Astrocyte of the spinal cord (primary cell): ENCODE results near the gene NDUFB10.

Source experiments
- DNase-seq: peaks from one replicate; pipeline ENCODE4 v3.0.0; 2011; ENCODE audit warnings: low read depth, low spot score
- H3K4me3 ChIP-seq: 2 replicates; pipeline ENCODE4 v1.5.1; 2011; ENCODE audit warnings: low read depth, mild to moderate bottlenecking, low read length, moderate library complexity
- in situ Hi-C: cut with HindIII; loops from 2 replicates; pipeline ENCODE4 v1.10.0; 2017; ENCODE audit warnings: low sequenced_read_pairs
- TF ChIP-seq, protein P1 (sequence below): IDR thresholded peaks from 2 replicates; pipeline ENCODE4 v1.5.1; 2012; ENCODE audit warnings: low read depth, mild to moderate bottlenecking, low read length, inconsistent platforms

Gene NDUFB10

DNA sequence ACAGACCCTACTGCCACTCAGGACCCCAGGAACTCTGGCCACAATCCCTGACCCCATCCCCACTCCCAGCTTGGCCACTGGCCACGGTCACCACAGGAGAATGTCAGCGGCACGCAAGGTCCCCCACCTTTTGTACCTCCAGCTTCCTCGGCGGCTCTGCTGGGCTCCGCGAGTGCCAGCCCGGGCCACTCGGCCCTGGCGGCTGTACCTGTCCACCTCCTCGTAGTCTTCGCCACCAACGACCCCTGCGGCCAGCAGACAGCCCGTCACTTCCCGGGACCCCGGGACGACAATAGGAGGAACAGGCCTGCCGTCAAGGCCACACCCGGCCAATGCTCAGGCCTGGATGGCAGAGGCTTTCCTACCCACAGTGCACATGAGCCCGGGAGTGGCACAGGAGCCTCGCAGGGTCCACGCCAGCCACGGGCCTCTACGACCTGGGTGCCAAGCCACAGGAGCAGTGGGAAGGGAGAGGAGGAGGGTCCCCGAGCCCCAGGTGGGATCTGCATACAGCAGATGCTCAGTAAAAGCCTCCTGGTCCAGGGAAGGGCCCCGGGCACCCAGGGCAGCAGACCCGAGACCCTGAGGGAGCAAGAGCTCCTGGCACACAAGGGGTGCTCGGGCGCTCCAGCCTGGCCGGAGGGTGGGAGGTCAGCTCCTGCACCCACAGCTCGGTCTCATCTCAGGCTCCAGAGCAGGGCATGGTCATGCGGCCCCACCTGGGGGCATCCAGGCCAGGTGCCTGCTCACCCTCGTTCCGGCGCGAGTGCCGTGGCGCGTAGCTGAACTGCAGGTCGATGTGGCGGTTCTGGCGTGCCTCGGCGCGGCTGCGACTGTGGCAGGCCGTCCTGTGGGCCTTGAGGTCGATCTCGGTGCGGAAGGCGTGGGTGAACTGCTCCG, 42.4 kb downstream of the NDUFB10 start:
- DNase-seq, result no peak
- TF ChIP-seq, protein P1, sequence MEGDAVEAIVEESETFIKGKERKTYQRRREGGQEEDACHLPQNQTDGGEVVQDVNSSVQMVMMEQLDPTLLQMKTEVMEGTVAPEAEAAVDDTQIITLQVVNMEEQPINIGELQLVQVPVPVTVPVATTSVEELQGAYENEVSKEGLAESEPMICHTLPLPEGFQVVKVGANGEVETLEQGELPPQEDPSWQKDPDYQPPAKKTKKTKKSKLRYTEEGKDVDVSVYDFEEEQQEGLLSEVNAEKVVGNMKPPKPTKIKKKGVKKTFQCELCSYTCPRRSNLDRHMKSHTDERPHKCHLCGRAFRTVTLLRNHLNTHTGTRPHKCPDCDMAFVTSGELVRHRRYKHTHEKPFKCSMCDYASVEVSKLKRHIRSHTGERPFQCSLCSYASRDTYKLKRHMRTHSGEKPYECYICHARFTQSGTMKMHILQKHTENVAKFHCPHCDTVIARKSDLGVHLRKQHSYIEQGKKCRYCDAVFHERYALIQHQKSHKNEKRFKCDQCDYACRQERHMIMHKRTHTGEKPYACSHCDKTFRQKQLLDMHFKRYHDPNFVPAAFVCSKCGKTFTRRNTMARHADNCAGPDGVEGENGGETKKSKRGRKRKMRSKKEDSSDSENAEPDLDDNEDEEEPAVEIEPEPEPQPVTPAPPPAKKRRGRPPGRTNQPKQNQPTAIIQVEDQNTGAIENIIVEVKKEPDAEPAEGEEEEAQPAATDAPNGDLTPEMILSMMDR, result no peak
- in situ Hi-C loops, result no loop called here
- H3K4me3 ChIP-seq, result no peak overlapping the region

DNA sequence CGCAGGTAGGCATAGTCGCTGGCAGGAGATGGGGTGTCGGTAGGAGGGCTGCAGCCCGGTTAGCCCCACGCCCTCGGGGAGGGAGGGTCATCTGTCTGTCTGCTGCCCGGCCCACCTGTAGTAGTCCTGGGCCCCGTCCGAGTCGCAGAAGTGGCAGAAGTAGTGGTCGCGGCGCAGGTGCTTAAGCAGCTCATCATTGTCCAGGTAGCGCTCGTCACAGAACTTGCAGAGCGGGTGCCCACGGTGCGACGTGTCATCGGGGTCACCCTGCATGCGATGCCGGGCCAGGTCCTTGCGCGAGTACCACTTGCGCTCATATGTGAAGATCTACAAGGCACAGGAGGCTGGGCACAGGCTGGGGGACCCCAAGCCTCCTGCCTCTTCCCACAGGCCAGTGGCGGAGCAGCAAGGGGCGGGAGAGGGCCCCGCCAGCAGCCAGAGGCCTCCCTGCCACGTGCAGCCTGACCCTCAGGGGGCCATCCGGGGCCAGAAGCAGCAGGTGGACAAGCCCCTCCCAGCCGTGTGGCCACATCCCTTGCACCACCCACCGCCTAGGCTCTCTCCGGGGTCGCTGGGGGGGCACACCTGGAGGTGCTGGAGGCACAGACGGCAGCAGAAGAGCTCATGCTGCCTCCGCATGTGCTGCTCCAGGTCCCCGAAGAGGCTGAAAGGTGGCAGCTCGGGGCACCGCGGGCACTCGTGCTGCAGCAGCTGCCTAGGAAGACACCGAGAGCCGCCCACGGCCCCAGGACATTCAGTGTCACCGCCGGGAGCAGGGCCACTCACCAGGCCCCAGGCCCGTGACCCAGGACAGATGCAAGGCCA, 43.3 kb downstream of the NDUFB10 start:
- TF ChIP-seq, protein P1, result no peak
- DNase-seq, result no peak
- in situ Hi-C loops, result no loop called here
- no peak overlapping the region for H3K4me3 ChIP-seq

DNA sequence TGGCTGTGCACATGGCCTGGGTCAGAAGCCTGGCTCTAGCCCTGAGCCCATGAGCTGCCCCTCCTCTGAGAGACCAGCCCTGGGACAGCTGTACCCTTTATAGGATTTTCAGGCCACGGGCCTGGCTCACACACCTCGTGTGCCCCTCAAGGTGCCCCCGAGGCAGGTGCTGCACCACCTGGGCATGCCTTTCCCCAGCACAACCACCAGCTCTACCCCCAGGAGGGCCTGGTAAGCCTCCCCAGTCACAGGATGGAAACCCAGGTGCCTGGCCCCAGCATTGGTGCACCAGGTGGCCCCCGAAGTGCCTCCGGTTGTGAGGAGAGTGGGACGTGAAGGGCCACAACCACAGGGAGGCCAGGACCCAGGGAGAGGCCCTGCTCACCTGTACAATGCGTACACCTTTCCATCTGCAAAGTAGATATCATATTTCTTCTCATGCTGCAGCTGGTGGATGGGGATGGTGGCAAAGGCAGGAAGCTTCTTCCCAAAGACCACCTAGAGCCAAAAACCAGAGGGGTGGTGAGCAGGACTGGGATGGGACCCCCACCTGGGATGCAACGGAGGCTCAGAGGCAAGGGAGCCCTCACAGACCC, 44.0 kb downstream of the NDUFB10 start:
- in situ Hi-C loops, result no loop called here
- TF ChIP-seq, protein P1, result no peak
- DNase-seq, result no peak
- no peak overlapping the region for H3K4me3 ChIP-seq

DNA sequence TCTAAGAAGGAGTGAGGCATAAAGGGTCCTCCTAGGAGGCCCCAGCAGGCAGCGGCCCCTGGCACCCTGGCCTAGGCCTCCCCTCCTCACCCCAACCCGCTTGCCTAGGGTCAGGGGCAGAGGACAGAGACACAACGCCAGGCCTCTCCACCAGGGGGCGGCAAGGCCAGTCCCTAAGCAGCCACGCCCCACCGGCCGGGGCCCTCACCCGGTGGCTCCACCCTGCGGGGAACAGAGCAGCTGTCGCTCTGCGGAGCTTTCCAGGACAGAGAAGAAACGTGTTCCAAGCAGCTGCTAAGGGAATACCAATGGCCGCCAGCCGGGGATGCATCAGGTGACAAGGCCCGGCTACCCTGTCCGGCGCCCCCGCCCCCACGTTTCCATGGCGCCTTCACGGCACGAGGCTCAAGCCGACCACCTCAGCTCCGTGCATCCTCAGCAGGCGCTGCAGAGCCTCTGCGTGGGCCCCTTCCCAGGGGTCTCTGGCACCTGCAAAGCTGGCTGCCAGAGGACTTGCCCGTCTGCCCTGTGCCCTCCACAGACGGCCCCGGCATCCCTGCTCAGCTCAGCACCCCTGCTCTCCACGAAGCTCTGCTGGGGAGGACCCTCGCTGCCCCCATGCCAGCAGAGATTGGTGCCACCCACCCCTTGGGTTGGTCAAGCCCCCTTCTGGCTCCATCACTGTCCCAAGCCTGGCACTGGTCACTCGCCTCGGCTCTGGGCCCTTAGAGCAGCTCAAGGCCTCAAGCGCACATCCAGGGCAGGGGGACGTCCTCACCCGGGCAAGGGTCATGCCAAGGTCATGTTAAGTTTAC, 44.7 kb downstream of the NDUFB10 start:
- DNase-seq, result peak; percentile 81
- no peak overlapping the region for H3K4me3 ChIP-seq
- TF ChIP-seq, protein P1, result peak; percentile 99
- in situ Hi-C loops, result no loop called here

DNA sequence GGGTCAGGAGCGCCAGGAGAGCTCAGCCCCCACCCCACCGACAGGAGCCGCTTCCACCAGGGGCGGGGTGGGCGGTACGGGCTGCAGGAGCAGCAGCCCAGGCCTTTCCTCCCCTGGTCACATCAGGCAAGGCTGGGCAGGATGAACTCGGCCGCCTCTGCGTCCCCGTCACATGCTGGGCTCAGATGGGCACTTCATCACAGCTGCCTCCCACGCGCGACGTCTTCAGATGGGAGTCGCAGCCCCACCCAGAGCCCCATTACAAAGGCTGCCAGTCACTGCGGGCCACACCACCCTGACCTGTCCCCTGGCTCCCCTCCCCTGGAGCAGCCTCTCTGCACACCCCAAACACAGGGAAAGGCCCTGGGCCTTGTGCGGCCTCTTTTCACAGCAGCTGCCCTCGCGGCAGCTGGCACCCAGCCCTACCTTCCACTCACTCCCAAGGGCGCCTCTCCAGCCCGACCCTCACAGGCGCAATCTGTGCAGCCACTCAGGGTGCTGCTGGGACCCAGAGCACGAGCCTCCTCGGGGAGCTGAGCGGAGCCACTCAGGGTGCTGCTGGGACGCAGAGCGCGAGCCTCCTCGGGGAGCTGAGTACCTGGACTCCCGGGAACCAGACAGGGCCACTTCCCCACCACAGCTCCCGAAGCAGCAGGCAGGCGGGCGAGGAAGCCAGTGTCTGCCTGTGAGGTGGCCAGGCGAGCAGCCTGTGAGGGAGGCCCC, 45.6 kb downstream of the NDUFB10 start:
- no peak for DNase-seq
- no peak overlapping the region for H3K4me3 ChIP-seq
- TF ChIP-seq, protein P1, result no peak
- in situ Hi-C loops, result no loop called here
